ENCODE results near the gene APOBR.
"Not testable (repeated sequence)": the region's sequence is repeated elsewhere in the genome, so short reads cannot be mapped to it uniquely, and the experiment has no call there.

Gene APOBR

DNA sequence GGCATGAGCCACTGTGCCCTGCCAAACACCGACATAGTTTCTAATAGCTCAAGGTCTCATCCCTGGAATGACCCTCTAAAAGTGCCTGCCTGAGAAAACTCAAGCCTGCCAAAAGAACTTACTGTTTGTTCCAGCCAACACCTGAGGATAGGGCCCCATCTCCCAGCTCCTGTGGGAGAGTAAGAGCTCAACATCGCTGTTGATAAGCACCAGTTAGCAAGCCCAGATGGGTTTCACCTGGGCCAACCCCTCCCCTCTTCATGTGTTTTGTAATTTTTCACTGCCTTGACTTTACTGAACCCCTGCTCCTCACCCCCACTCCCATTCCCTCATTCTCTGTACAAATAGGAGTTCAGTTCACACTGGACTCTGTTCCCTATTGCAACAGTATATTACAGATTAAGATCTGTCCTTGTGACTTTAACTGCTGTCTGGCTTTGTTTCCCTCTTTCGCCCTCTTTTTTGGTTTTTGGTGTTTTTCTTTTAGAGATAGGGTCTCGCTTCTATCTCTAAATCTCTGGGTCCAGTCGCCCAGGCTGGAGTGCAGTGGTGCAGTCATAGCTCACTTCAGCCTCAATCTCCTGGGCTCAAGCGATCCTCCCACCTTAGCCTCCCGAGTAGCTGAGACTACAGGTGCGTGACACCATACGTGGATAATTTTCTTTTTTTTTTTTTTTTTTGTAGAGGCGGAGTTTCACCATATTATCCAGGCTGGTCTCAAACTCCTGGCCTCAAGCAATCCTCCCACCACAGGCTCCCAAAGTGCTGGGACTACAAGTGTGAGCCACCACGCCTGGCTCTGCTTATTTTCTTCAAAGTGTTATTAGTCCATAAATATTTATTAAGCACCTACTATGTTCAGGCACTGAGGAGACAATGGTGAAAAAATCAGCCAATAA, 32.0 kb downstream of the APOBR start:
- TF ChIP-seq PAX5 (IDR thresholded peaks at IDR 0.05; ENCODE audit: insufficient read depth, low read length, severe bottlenecking) = no peak
- no peak for TF ChIP-seq TAF1 (IDR thresholded peaks at IDR 0.05; ENCODE audit: low read depth, low read length)
- no peak for TF ChIP-seq SPI1 (IDR thresholded peaks at IDR 0.05; ENCODE audit: low read depth, low read length)
- TF ChIP-seq POLR2AphosphoS5 (IDR thresholded peaks at IDR 0.05; ENCODE audit: low read depth, low read length) = no peak
- no peak for TF ChIP-seq POU2F2 (IDR thresholded peaks at IDR 0.05; ENCODE audit: low read depth, low read length)
- no peak for TF ChIP-seq POLR2A (IDR thresholded peaks at IDR 0.05; ENCODE audit: low read depth, low read length)
- no peak for DNase-seq (ENCODE audit: insufficient read length, low spot score)
- no peak for FAIRE-seq

DNA sequence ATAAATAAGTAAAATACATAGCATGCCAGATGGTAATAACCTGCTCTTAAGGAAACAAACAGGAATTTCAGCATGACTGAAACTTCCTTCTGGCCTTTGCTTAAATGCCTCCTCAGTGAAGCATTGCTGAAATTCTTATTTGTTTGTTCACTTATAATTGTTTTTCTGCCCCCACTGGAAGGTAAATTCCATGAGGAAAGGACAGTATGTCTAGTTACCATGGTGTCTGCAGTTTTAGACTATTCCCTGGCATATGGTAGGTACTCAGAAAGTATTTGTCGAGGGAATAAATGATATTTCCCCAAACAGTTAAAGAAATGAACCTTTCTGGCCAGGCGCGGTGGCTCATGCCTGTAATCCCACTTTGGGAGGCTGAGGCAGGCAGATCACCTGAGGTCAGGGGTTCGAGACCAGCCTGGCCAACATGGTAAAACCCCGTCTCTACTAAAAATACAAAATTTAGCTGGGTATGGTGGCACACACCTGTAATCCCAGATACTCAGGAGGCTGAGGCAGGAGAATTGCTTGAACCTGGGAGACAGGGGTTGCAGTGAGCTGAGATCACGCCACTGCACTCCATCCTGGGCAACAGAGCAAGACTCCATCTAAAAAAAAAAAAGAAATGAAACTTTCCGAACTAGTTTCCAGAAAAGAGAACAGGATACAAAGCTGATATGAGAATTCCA, 32.8 kb downstream of the APOBR start:
- not testable (repeated sequence) for DNase-seq (ENCODE audit: insufficient read length, low spot score); FAIRE-seq

- TF ChIP-seq POLR2A (IDR thresholded peaks at IDR 0.05; ENCODE audit: low read depth, low read length) (no peak), PAX5 (IDR thresholded peaks at IDR 0.05; ENCODE audit: insufficient read depth, low read length, severe bottlenecking) (no peak), POLR2AphosphoS5 (IDR thresholded peaks at IDR 0.05; ENCODE audit: low read depth, low read length) (no peak), TAF1 (IDR thresholded peaks at IDR 0.05; ENCODE audit: low read depth, low read length) (no peak), POU2F2 (IDR thresholded peaks at IDR 0.05; ENCODE audit: low read depth, low read length) (no peak), SPI1 (IDR thresholded peaks at IDR 0.05; ENCODE audit: low read depth, low read length) (no peak)
- DNase-seq (ENCODE audit: insufficient read length, low spot score) = no peak
- FAIRE-seq = no peak
Measured at GRCh38 chr16:28527985-28528384, 33.5 kb downstream of the APOBR start.

GRCh38 chr16:28528463-28528867, 34.0 kb downstream of the APOBR start:
- TF ChIP-seq POU2F2 (IDR thresholded peaks at IDR 0.05; ENCODE audit: low read depth, low read length) (no peak), POLR2AphosphoS5 (IDR thresholded peaks at IDR 0.05; ENCODE audit: low read depth, low read length) (no peak), PAX5 (IDR thresholded peaks at IDR 0.05; ENCODE audit: insufficient read depth, low read length, severe bottlenecking) (no peak), TAF1 (IDR thresholded peaks at IDR 0.05; ENCODE audit: low read depth, low read length) (no peak), SPI1 (IDR thresholded peaks at IDR 0.05; ENCODE audit: low read depth, low read length) (no peak), POLR2A (IDR thresholded peaks at IDR 0.05; ENCODE audit: low read depth, low read length) (no peak)
- no peak for DNase-seq (ENCODE audit: insufficient read length, low spot score)
- FAIRE-seq = no peak

- TF ChIP-seq SPI1 (IDR thresholded peaks at IDR 0.05; ENCODE audit: low read depth, low read length) = no peak
- no peak for TF ChIP-seq POU2F2 (IDR thresholded peaks at IDR 0.05; ENCODE audit: low read depth, low read length)
- no peak for TF ChIP-seq TAF1 (IDR thresholded peaks at IDR 0.05; ENCODE audit: low read depth, low read length)
- no peak for TF ChIP-seq POLR2AphosphoS5 (IDR thresholded peaks at IDR 0.05; ENCODE audit: low read depth, low read length)
- no peak for TF ChIP-seq PAX5 (IDR thresholded peaks at IDR 0.05; ENCODE audit: insufficient read depth, low read length, severe bottlenecking)
- TF ChIP-seq POLR2A (IDR thresholded peaks at IDR 0.05; ENCODE audit: low read depth, low read length) = no peak
- DNase-seq (ENCODE audit: insufficient read length, low spot score) (no peak), FAIRE-seq (no peak)
Measured at GRCh38 chr16:28529124-28529523, 34.7 kb downstream of the APOBR start.

- DNase-seq (ENCODE audit: insufficient read length, low spot score) = no peak
- TF ChIP-seq TAF1 (IDR thresholded peaks at IDR 0.05; ENCODE audit: low read depth, low read length) (no peak), SPI1 (IDR thresholded peaks at IDR 0.05; ENCODE audit: low read depth, low read length) (no peak), PAX5 (IDR thresholded peaks at IDR 0.05; ENCODE audit: insufficient read depth, low read length, severe bottlenecking) (no peak), POLR2A (IDR thresholded peaks at IDR 0.05; ENCODE audit: low read depth, low read length) (no peak), POLR2AphosphoS5 (IDR thresholded peaks at IDR 0.05; ENCODE audit: low read depth, low read length) (no peak), POU2F2 (IDR thresholded peaks at IDR 0.05; ENCODE audit: low read depth, low read length) (no peak)
- FAIRE-seq = no peak
Measured at GRCh38 chr16:28531777-28532744, 37.6 kb downstream of the APOBR start.

DNA sequence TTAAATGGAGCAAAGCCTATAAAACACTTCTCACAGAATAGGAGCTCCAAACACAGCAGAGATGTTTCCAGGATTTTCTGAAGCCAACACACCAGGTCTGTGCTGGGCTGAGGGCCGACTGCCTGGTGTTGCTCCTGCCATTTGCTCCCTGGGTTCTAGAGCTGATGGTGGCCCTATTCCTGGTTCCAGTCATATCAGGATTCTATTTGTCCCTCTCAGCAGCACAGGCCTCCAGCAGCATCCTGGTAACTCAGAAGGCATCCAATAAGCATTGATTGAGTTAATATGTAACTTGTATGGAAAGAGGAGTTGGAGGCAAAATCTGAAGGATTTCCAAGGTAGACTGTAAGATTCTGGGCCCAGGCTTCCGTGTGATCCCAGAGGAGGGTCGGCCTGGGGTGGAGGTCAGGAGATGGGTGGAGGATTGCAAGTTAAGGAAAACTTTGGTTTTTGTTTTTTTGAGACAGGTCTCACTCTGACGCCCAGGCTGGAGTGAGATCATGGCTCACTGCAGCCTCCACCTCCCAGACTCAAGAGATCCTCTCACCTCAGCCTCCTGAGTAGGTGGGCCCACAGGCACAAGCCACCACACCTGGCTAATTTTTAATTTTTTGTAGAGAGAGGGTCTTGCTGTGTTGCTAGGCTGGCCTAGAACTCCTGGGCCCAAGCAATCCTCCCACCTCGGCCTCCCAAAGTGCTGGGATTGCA, 38.7 kb downstream of the APOBR start:
- FAIRE-seq (no peak), DNase-seq (ENCODE audit: insufficient read length, low spot score) (no peak)
- no peak for TF ChIP-seq SPI1 (IDR thresholded peaks at IDR 0.05; ENCODE audit: low read depth, low read length)
- TF ChIP-seq POU2F2 (IDR thresholded peaks at IDR 0.05; ENCODE audit: low read depth, low read length) = no peak
- TF ChIP-seq POLR2AphosphoS5 (IDR thresholded peaks at IDR 0.05; ENCODE audit: low read depth, low read length) = no peak
- no peak for TF ChIP-seq TAF1 (IDR thresholded peaks at IDR 0.05; ENCODE audit: low read depth, low read length)
- TF ChIP-seq POLR2A (IDR thresholded peaks at IDR 0.05; ENCODE audit: low read depth, low read length) = no peak

GRCh38 chr16:28534542-28535373, 40.3 kb downstream of the APOBR start:
- TF ChIP-seq POLR2AphosphoS5 (IDR thresholded peaks at IDR 0.05; ENCODE audit: low read depth, low read length) (no peak), TAF1 (IDR thresholded peaks at IDR 0.05; ENCODE audit: low read depth, low read length) (no peak), POU2F2 (IDR thresholded peaks at IDR 0.05; ENCODE audit: low read depth, low read length) (no peak), SPI1 (IDR thresholded peaks at IDR 0.05; ENCODE audit: low read depth, low read length) (no peak), PAX5 (IDR thresholded peaks at IDR 0.05; ENCODE audit: insufficient read depth, low read length, severe bottlenecking) (no peak), POLR2A (IDR thresholded peaks at IDR 0.05; ENCODE audit: low read depth, low read length) (no peak)
- FAIRE-seq = no peak
- DNase-seq (ENCODE audit: insufficient read length, low spot score) = no peak
